ENCODE data around the gene HDAC8.
A peak's percentile ranks its signal among the peaks of the same experiment; 100 is the strongest.

Gene HDAC8

GRCh38 chrX:72313707-72314641 is 258.7 kb downstream of the HDAC8 start:
- no peak for DNase-seq

- DNase-seq, result no peak
Measured at GRCh38 chrX:72312311-72312940, 260.2 kb downstream of the HDAC8 start.

- no peak for DNase-seq
Measured at GRCh38 chrX:72309297-72310071, 263.2 kb downstream of the HDAC8 start.

GRCh38 chrX:72308566-72309296 is 263.9 kb downstream of the HDAC8 start:
- no peak for DNase-seq

GRCh38 chrX:72308209-72308565 is 264.5 kb downstream of the HDAC8 start:
- DNase-seq, result no peak

GRCh38 chrX:72307646-72308051 is 265.0 kb downstream of the HDAC8 start:
- no peak for DNase-seq

- DNase-seq, result peak in 1 of 2 donors; percentile 23
Measured at GRCh38 chrX:72306851-72307645, 265.6 kb downstream of the HDAC8 start.

GRCh38 chrX:72306085-72306801 is 266.4 kb downstream of the HDAC8 start:
- DNase-seq, result no peak

GRCh38 chrX:72305286-72306084 is 267.2 kb downstream of the HDAC8 start, which contains the start of gene CITED1:
TSS of gene CITED1 (minus strand) at chrX:72305914. CDS start at chrX:72302869, 3,045 bp downstream.
- DNase-seq, result no peak

GRCh38 chrX:72304877-72305276 is 267.8 kb downstream of the HDAC8 start:
- no peak for DNase-seq

GRCh38 chrX:72301781-72302180 is 270.9 kb downstream of the HDAC8 start:
- no peak for DNase-seq

GRCh38 chrX:72299891-72300630 is 272.6 kb downstream of the HDAC8 start:
- no peak for DNase-seq

GRCh38 chrX:72297953-72298730 is 274.5 kb downstream of the HDAC8 start:
- DNase-seq, result no peak

- no peak for DNase-seq
Measured at GRCh38 chrX:72296991-72297390, 275.7 kb downstream of the HDAC8 start.

- DNase-seq, result no peak
Measured at GRCh38 chrX:72295745-72296144, 276.9 kb downstream of the HDAC8 start.

GRCh38 chrX:72294497-72294896 is 278.1 kb downstream of the HDAC8 start:
- DNase-seq, result no peak

GRCh38 chrX:72282302-72282701 is 290.3 kb downstream of the HDAC8 start:
- no peak for DNase-seq

GRCh38 chrX:72280321-72280845 is 292.3 kb downstream of the HDAC8 start:
- DNase-seq, result no peak

All from activated CD4-positive, alpha-beta T cell treated with anti-CD3 and anti-CD28 coated beads for 4 hours (primary cell).